ENCODE results near the gene LTA4H.

DNA sequence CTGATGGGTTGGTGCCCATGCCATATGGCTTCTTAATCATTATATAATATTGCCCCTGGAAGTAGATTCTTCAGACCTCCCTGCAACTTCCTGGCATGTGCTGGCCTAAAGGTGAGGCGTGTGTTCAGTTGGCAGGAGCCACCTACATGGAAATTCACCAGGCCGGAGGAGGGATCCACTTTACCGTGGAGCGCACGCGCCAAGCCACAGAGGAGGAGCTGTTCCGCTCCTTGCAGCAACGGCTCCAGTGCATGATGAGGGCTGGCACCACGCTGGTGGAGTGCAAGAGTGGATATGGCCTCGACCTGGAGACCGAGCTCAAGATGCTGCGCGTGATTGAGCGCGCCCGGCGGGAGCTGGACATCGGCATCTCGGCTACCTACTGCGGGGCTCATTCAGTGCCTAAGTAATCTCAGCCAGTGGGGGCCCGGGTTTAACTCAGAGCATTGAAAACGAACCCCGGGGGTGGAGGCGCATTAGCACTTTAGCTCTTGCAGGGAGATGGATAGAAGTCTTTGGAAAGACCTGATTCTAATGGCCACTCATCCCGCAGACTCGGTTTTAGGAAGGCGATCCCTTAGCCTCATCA, 78.7 kb downstream of the LTA4H start:
- TF ChIP-seq POLR2A (IDR thresholded peaks at IDR 0.05): no peak
- TF ChIP-seq, protein P1, sequence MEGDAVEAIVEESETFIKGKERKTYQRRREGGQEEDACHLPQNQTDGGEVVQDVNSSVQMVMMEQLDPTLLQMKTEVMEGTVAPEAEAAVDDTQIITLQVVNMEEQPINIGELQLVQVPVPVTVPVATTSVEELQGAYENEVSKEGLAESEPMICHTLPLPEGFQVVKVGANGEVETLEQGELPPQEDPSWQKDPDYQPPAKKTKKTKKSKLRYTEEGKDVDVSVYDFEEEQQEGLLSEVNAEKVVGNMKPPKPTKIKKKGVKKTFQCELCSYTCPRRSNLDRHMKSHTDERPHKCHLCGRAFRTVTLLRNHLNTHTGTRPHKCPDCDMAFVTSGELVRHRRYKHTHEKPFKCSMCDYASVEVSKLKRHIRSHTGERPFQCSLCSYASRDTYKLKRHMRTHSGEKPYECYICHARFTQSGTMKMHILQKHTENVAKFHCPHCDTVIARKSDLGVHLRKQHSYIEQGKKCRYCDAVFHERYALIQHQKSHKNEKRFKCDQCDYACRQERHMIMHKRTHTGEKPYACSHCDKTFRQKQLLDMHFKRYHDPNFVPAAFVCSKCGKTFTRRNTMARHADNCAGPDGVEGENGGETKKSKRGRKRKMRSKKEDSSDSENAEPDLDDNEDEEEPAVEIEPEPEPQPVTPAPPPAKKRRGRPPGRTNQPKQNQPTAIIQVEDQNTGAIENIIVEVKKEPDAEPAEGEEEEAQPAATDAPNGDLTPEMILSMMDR (IDR thresholded peaks at IDR 0.05): no peak
